ENCODE results near the gene DYNC1I1. TPM values are rescaled to one million over a fixed set of nuclear protein-coding genes. Genes with fewer than 3 reads are reported as not detected.

DYNC1I1 gene
- total and polyA plus RNA-seq, 2 donors (not counting 3 experiments of a cell fraction or from before 2014, with no cell fraction given) = 1.8 to 3.6 TPM

- no peaks in the 10 kb centered on the region for H3K27me3 ChIP-seq (ENCODE audit: control insufficient read depth in 2 of 2, insufficient read depth in 2 of 2, low read length in 2 of 2)
- BruUV-seq (replicated peaks) = no TSS peak
- H3K9me1 ChIP-seq (replicated peaks; ENCODE audit: control insufficient read depth, extremely low read depth, insufficient read depth, low read length) = no peaks in the 10 kb centered on the region
- H4K20me1 ChIP-seq (replicated peaks; ENCODE audit: control insufficient read depth, extremely low read depth, insufficient read depth, low read length) = no peaks in the 10 kb centered on the region
- ChIA-PET CTCF (no interaction called here), POLR2A (no interaction called here)
- H3K9ac ChIP-seq (replicated peaks; ENCODE audit: extremely low read depth, insufficient read depth, low read length) = no peak overlapping the region
- H3K36me3 ChIP-seq (ENCODE audit: control insufficient read depth in 2 of 2, extremely low read depth in 1 of 2, insufficient read depth in 2 of 2, low read length in 2 of 2) = no peaks in the 10 kb centered on the region
- dilution Hi-C loops (cut with MboI; ENCODE audit: extremely low pct_ligation_motif_present, low sequenced_read_pairs) = no loop called here
- H3K9me3 ChIP-seq (replicated peaks; ENCODE audit: control insufficient read depth, insufficient read depth, low read length) = no peaks in the 10 kb centered on the region
- H2AFZ ChIP-seq (ENCODE audit: low read depth, low read length) = no peak overlapping the region
- no peak overlapping the region for H3K4me3 ChIP-seq (replicated peaks in 1 of 3; ENCODE audit: insufficient read depth in 1 of 3, low read depth in 1 of 3, low read length in 3 of 3)
- FAIRE-seq (no peak), DNase-seq (ENCODE audit: low read depth, low spot score) (no peak)
- no peaks in the 10 kb centered on the region for H3K4me1 ChIP-seq (ENCODE audit: control insufficient read depth, extremely low read depth, insufficient read depth, low read length)
- no peak overlapping the region for H3K27ac ChIP-seq (ENCODE audit: insufficient read depth, low read depth, low read length)
- intact Hi-C loops (cut with micrococcal nuclease) = no loop called here
- TF ChIP-seq JUN (IDR thresholded peaks at IDR 0.05; ENCODE audit: borderline replicate concordance, insufficient read depth, insufficient read length, low read depth) = no peak
- TF ChIP-seq POLR2A (IDR thresholded peaks at IDR 0.05; ENCODE audit: low read depth, low read length) = no peak
- H3K4me2 ChIP-seq (ENCODE audit: insufficient read depth, low read length) = no peak overlapping the region
- H3K79me2 ChIP-seq (ENCODE audit: control insufficient read depth, insufficient read depth, low read length) = no peaks in the 10 kb centered on the region
Measured at GRCh38 chr7:96021568-96021967, 249.2 kb downstream of the DYNC1I1 start.

DNA sequence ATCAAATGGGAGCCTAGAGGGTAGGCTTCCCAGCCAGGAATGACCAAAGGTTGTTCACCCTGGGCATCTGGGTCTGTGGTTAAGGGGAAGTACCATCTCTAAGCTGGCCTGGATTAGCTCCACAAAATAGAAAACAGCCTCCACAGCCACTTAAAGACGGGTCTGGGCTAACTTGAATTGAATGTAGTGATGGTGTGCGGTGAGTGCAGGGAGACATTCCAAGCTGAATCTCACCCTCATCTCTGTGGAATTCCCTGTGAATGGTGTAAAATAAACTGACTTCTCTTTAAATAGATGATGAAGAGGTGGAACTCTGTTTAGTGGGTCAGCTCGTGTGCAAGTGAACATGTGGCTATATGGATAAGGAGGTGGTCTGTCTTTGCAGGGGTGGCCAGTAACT lies 251.0 kb downstream of the DYNC1I1 start:
- ChIA-PET POLR2A (no interaction called here), CTCF (interaction anchor here (0.9 kb wide), 1 partner anchor 18 kb away, joined by 3 read pairs; no protein-coding TSS in a partner anchor)
- H2AFZ ChIP-seq (ENCODE audit: low read depth, low read length) = no peak overlapping the region
- H3K4me3 ChIP-seq (replicated peaks in 1 of 3; ENCODE audit: insufficient read depth in 1 of 3, low read depth in 1 of 3, low read length in 3 of 3) = no peak overlapping the region
- no peaks in the 10 kb centered on the region for H3K9me1 ChIP-seq (replicated peaks; ENCODE audit: control insufficient read depth, extremely low read depth, insufficient read depth, low read length)
- no peak overlapping the region for H3K4me2 ChIP-seq (ENCODE audit: insufficient read depth, low read length)
- intact Hi-C loops (cut with micrococcal nuclease) (no loop called here), dilution Hi-C loops (cut with MboI; ENCODE audit: extremely low pct_ligation_motif_present, low sequenced_read_pairs) (no loop called here)
- H3K27ac ChIP-seq (ENCODE audit: insufficient read depth, low read depth, low read length) = no peak overlapping the region
- DNase-seq (ENCODE audit: low read depth, low spot score) (no peak), FAIRE-seq (no peak)
- H4K20me1 ChIP-seq (replicated peaks; ENCODE audit: control insufficient read depth, extremely low read depth, insufficient read depth, low read length) = no peaks in the 10 kb centered on the region
- H3K9ac ChIP-seq (replicated peaks; ENCODE audit: extremely low read depth, insufficient read depth, low read length) = no peak overlapping the region
- H3K4me1 ChIP-seq (ENCODE audit: control insufficient read depth, extremely low read depth, insufficient read depth, low read length) = no peaks in the 10 kb centered on the region
- H3K36me3 ChIP-seq (ENCODE audit: control insufficient read depth in 2 of 2, extremely low read depth in 1 of 2, insufficient read depth in 2 of 2, low read length in 2 of 2) = no peaks in the 10 kb centered on the region
- TF ChIP-seq FOS (IDR thresholded peaks at IDR 0.05; ENCODE audit: borderline replicate concordance, insufficient read depth, low read length) (no peak), POLR2A (IDR thresholded peaks at IDR 0.05; ENCODE audit: low read depth, low read length) (no peak), POLR2AphosphoS5 (IDR thresholded peaks at IDR 0.05; ENCODE audit: insufficient read depth, low read depth, low read length) (no peak), MYC (IDR thresholded peaks at IDR 0.05; ENCODE audit: low read depth, low read length) (no peak)
- TF ChIP-seq, protein P1, sequence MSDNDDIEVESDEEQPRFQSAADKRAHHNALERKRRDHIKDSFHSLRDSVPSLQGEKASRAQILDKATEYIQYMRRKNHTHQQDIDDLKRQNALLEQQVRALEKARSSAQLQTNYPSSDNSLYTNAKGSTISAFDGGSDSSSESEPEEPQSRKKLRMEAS (IDR thresholded peaks at IDR 0.05; ENCODE audit: insufficient read depth, insufficient read length) = no peak
- BruUV-seq (replicated peaks) = no TSS peak
- H3K27me3 ChIP-seq (ENCODE audit: control insufficient read depth in 2 of 2, insufficient read depth in 2 of 2, low read length in 2 of 2) = no peaks in the 10 kb centered on the region
- H3K79me2 ChIP-seq (ENCODE audit: control insufficient read depth, insufficient read depth, low read length) = no peaks in the 10 kb centered on the region
- no peaks in the 10 kb centered on the region for H3K9me3 ChIP-seq (replicated peaks; ENCODE audit: control insufficient read depth, insufficient read depth, low read length)
